Measurements from ENCODE around the gene FRAS1.

FRAS1 gene

DNA sequence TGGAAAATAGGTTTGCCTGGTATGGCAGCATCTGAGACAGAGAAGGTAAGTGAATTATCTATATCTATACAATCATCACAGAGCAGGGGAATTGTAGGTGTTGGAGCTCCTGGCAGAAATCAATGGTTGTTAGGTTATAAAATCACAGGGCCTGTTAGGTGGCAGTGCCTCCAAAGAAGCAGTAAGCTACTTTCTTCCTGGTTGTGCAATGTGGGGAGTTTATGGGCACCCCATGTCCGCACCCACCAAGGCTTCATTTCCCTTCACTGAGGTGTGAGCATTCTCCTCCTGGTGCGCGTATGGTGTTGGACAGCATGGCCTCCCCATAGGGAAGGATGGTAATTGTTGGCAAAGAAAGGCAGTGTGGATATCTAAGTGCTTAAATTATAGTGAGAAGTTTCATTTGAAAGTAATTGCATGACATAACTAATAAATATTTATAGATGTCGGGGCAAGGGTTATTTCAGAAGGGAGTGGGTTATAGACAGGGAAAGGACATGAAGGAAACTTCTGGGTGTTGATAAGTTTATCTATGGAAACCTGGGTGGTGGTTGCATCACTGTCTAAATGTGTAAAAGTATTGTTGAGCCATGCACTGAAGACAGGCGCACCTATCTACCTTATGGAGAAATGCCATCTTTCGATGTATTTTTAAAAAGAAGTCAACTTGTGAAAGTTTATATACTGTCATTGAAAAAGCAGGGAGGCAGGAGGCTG, 153.7 kb downstream of the FRAS1 start:
- Mint-ChIP-seq H3K36me3 (ENCODE audit: low read depth) (no peaks in the 10 kb centered on the region), H3K27me3 (no peaks in the 10 kb centered on the region), H3K4me1 (ENCODE audit: low read depth) (no peaks in the 10 kb centered on the region), H3K4me3 (no peak overlapping the region), H3K27ac (no peak overlapping the region), H3K9me3 (no peaks in the 10 kb centered on the region)
- intact Hi-C loops (cut with micrococcal nuclease): no loop called here

DNA sequence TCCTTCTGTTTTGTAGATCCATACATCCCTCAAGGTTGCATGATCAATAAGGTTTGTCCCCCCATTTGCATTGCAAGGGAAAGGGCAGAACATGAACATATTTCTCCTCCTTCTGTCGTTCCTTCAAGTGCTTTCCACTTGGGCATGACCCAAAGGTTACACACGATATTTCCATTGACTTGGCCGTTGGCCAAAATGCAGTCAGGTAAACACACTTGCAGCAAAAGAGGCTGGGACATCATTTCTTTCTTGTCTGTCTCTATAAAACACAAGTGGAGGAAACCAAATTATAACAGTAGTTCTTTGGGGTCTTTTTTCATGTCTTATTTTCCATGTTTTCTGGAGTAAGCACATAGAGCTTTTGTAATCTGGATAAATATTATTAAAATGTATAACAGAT, 156.1 kb downstream of the FRAS1 start:
- H3K9me3 Mint-ChIP-seq: no peaks in the 10 kb centered on the region
- no peaks in the 10 kb centered on the region for H3K4me1 Mint-ChIP-seq (ENCODE audit: low read depth)
- H3K27ac Mint-ChIP-seq: no peak overlapping the region
- intact Hi-C loops (cut with micrococcal nuclease): no loop called here
- H3K36me3 Mint-ChIP-seq (ENCODE audit: low read depth): no peaks in the 10 kb centered on the region
- H3K4me3 Mint-ChIP-seq: no peak overlapping the region
- H3K27me3 Mint-ChIP-seq: no peaks in the 10 kb centered on the region

DNA sequence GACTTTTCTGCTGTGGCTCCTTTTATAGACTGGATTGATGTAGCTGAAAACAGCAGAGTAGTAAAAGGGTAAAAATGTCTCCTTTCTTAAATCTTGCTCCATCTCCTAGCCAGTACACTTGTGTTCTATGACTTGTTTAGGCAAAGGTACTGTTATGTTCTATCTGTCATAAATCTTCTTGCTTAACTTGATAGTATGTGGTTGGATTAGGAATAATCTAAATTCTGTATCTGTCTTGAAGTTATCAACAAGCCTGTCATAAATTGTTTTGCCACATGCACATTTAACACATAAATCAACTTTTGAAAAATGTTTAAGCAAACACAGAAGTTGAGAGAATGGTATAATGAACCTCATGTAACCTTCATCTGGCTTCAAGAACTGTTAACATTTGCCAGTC, 157.0 kb downstream of the FRAS1 start:
- Mint-ChIP-seq H3K36me3 (ENCODE audit: low read depth) (no peaks in the 10 kb centered on the region), H3K9me3 (no peaks in the 10 kb centered on the region), H3K4me1 (ENCODE audit: low read depth) (no peaks in the 10 kb centered on the region), H3K27me3 (no peaks in the 10 kb centered on the region), H3K27ac (no peak overlapping the region), H3K4me3 (no peak overlapping the region)
- intact Hi-C loops (cut with micrococcal nuclease): no loop called here

DNA sequence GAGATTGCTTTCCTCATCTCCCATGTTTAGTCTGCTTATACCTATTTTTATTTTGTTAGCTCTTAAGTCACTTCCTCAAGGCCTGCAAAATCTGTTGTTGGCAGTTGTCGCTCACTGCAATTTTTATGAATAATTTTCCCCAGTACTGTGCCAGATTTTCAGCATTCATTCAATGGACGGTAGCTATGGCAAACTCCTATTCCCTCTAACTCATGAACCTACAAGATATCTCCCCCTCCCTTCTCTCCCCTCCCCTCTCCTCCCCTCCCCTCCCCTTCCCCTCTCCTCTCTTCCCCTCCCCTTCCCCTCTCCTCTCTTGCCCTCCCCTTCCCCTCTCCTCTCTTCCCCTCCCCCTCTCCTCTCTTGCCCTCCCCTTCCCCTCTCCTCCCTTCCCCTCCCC, 160.4 kb downstream of the FRAS1 start:
- Mint-ChIP-seq H3K27me3 (no peaks in the 10 kb centered on the region), H3K9me3 (no peaks in the 10 kb centered on the region), H3K4me1 (ENCODE audit: low read depth) (no peaks in the 10 kb centered on the region), H3K4me3 (no peak overlapping the region), H3K27ac (no peak overlapping the region), H3K36me3 (ENCODE audit: low read depth) (no peaks in the 10 kb centered on the region)
- intact Hi-C loops (cut with micrococcal nuclease): no loop called here

DNA sequence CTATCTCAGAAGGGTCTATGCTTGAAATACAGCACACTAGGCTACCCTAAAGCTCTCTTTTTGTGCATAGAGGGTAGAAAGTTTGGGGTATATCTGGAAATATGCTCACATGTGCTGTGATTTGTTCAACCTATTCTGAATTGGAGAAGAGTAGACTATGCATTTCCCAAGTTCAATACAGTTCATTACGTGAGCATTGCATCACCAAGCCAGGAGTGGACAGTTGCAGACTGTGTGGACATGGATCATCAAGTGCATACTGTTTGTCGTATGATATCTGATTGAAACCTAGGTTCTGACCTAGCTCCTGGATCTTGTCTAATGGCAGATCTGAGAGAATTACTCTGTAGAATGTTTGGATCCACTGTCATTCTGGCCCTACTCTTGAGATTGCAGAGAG, 161.1 kb downstream of the FRAS1 start:
- no peaks in the 10 kb centered on the region for H3K9me3 Mint-ChIP-seq
- no peak overlapping the region for H3K27ac Mint-ChIP-seq
- H3K4me1 Mint-ChIP-seq (ENCODE audit: low read depth): no peaks in the 10 kb centered on the region
- H3K4me3 Mint-ChIP-seq: no peak overlapping the region
- intact Hi-C loops (cut with micrococcal nuclease): no loop called here
- no peaks in the 10 kb centered on the region for H3K36me3 Mint-ChIP-seq (ENCODE audit: low read depth)
- H3K27me3 Mint-ChIP-seq: peaks cover 1% of the 10 kb centered on the region

DNA sequence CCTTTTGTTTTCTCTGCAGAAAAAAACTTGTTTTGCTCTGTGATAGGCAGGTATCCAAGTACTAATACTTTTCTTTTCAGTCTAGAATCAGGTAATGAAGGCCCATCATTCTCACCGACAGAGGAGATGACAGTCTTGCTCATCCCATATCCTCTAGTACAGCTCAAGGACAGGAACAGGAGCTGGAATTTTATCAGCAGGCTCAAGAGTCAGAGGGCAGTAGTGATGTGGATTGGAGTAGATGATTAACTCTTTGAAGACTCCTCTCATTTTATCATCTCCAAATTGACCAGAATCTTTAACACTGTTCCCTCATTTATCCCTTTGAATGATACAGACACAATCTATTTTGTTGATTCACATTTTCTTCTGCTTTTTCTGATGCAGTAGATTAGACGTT, 162.7 kb downstream of the FRAS1 start:
- Mint-ChIP-seq H3K36me3 (ENCODE audit: low read depth) (no peaks in the 10 kb centered on the region), H3K9me3 (no peaks in the 10 kb centered on the region), H3K4me1 (ENCODE audit: low read depth) (no peaks in the 10 kb centered on the region), H3K27me3 (peaks cover 1% of the 10 kb centered on the region), H3K4me3 (no peak overlapping the region), H3K27ac (no peak overlapping the region)
- intact Hi-C loops (cut with micrococcal nuclease): no loop called here

DNA sequence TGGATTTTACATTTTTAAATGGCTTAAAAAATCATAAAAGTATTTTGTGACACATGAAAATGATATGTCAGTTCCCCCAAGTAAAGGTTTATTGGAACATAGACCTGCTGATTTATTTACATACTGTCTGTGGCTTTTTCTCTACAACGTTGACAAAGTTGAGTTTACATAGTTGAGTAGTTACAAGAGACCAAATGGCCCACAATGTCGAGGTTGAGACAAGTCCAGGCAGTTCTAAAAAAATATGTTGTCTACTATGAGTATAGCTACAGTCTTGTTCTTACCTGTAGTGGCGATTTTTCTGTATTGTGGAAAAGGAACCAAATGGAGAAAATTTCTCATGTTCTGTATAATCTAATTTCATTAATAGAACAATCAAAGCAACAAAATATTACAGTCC, 163.2 kb downstream of the FRAS1 start:
- intact Hi-C loops (cut with micrococcal nuclease): no loop called here
- H3K27ac Mint-ChIP-seq: no peak overlapping the region
- H3K27me3 Mint-ChIP-seq: peaks cover 1% of the 10 kb centered on the region
- no peaks in the 10 kb centered on the region for H3K4me1 Mint-ChIP-seq (ENCODE audit: low read depth)
- no peak overlapping the region for H3K4me3 Mint-ChIP-seq
- H3K36me3 Mint-ChIP-seq (ENCODE audit: low read depth): no peaks in the 10 kb centered on the region
- no peaks in the 10 kb centered on the region for H3K9me3 Mint-ChIP-seq

DNA sequence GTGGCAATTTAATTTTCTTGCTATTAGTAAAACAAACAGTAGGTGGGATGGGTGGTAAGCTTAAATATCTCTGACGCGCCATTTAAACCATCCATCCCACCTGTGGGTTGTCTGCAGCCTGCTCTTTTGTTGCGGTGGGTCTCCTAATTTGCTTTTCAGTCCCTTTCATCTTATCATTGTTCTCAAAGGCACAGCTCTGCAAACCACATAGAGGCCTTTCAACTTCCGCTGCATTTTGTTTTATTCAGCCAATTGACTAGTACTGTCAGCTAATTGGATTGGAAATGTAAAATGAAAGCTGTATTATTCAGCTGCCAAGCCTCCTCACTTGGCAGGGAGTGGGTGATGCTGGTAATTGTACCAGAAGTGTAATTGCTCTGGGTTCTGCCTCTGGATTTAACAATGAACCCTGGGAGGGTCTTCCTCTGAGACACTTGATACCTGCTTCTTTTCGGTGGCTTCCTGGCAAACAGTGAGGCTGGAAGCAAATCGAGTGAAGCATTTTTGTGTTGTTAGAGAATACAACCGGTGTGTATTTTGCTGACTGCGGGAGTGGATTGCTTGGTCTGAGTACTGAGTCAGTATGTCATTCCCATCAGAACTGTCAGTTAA, 165.6 kb downstream of the FRAS1 start:
- H3K9me3 Mint-ChIP-seq: peaks cover 16% of the 10 kb centered on the region
- intact Hi-C loops (cut with micrococcal nuclease): no loop called here

DNA sequence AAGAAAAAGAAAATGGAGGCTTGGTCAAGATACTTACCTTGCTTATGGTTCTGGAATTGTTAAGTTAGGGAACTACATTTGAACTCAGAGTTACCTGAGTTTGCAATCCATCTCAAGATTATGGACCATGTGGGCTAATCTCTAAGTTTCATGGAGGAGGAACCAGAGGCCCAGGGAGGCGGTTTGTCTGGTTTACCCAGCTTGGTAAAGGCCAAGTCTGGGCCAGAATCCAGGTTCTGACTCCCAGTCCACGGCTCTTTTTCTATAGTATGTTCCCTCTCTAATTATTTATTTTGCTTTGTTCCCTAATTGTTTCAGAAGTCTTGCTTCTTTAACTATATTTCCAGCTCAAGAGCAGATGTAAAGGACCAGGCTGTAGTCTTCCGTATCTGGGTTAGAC, 168.1 kb downstream of the FRAS1 start:
- Mint-ChIP-seq H3K4me3 (no peak overlapping the region), H3K36me3 (ENCODE audit: low read depth) (no peaks in the 10 kb centered on the region), H3K9me3 (peaks cover 16% of the 10 kb centered on the region), H3K27ac (no peak overlapping the region), H3K27me3 (peaks cover 1% of the 10 kb centered on the region), H3K4me1 (ENCODE audit: low read depth) (no peaks in the 10 kb centered on the region)
- intact Hi-C loops (cut with micrococcal nuclease): no loop called here

More for the DNA sequence above, 165.6 kb downstream of the FRAS1 start:
- H3K4me1 Mint-ChIP-seq (ENCODE audit: low read depth): no peaks in the 10 kb centered on the region
- H3K27ac Mint-ChIP-seq: no peak overlapping the region
- H3K36me3 Mint-ChIP-seq (ENCODE audit: low read depth): no peaks in the 10 kb centered on the region
- H3K27me3 Mint-ChIP-seq: peaks cover 1% of the 10 kb centered on the region
- H3K4me3 Mint-ChIP-seq: no peak overlapping the region

DNA sequence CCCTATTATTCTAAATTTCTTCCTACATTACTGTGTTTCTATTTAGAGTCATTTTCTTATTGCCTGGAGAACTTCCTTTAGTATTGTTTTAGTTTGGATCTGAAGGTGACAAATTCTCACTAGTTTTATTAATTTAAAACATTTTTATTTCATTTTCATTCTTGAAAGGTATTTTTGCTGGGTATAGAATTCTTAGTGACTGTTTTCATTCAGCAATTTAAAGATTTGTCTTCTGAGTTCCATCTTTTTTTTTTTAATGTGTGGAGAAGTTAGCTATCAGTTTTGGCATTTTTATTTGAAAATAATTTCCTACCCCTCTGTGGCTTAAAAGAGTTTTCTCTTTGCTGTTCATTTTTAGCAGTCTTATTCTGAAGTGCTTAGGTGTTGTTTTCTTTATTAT, 169.2 kb downstream of the FRAS1 start:
- Mint-ChIP-seq H3K36me3 (ENCODE audit: low read depth) (no peaks in the 10 kb centered on the region), H3K9me3 (peaks cover 16% of the 10 kb centered on the region), H3K4me3 (no peak overlapping the region), H3K27ac (no peak overlapping the region), H3K4me1 (ENCODE audit: low read depth) (no peaks in the 10 kb centered on the region), H3K27me3 (peaks cover 1% of the 10 kb centered on the region)
- intact Hi-C loops (cut with micrococcal nuclease): no loop called here

DNA sequence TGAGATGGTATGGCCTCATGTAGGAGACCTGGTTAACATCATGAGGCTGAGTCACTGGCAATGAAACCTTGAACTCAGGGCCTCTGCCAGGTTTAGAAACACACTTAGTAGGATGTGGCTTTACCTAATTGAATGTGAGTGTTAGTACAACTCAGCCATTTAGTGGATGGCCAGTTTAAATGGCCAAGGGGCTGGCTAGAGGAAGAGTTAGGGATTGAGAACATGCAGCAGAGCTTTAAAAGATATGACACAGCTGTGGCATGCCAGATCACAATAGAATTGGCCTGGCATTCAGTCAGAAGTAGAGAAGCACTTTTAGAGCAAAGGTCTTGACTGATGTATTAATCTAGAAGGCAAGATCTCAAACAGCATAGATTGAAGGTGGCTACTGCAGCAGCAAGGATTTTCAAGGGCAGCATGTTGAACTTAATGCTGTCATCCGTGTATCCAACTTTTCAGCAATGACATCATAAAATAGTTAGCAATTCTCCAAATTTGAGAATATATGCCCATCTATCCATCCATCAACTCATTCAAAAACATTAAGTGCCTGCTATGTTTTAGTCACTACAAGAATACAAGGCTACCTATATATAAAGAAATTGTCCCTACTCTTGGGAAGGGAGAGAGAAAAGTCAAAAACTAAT, 170.4 kb downstream of the FRAS1 start:
- H3K4me1 Mint-ChIP-seq (ENCODE audit: low read depth): no peaks in the 10 kb centered on the region
- H3K27me3 Mint-ChIP-seq: peaks cover 1% of the 10 kb centered on the region
- intact Hi-C loops (cut with micrococcal nuclease): no loop called here
- no peak overlapping the region for H3K4me3 Mint-ChIP-seq
- peaks cover 16% of the 10 kb centered on the region for H3K9me3 Mint-ChIP-seq
- no peak overlapping the region for H3K27ac Mint-ChIP-seq
- no peaks in the 10 kb centered on the region for H3K36me3 Mint-ChIP-seq (ENCODE audit: low read depth)

DNA sequence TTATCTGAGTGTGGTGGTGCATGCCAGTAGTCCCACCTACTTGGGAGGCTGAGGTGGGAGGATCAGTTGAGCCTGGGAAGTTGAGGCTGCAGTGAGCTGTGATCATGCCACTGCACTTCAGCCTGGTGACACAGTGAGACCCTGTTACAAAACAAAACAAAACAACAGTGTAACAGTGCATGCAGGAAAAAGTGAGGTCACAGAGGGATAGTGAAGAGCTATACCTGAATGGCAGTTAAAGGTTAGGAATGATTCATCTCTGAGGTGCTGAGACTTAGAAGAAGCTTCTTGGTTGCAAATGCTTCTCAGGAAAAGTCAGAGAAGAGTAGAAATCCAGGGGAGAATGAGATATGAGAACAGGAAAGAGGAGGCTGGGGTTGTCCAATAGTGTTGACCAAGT, 178.7 kb downstream of the FRAS1 start:
- H3K27me3 Mint-ChIP-seq: no peaks in the 10 kb centered on the region
- H3K9me3 Mint-ChIP-seq: no peaks in the 10 kb centered on the region

DNA sequence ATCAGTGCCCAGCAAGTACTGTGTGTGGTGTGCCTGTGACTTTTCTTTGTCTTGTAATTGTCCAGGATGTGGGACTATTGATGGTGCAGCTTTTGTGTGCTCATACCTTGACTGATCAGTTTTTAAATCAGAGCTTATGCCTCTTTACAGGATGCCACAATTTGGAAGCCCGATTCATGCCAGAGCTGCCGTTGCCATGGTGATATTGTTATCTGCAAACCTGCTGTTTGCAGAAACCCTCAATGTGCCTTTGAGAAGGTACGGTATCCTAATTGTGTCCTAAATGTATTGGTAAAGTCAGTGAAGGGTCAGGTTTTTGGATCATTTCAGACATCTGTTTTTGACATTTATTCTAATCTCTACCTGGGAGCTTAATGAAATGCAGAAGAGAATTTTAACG, 180.2 kb downstream of the FRAS1 start:
- no peak overlapping the region for H3K4me3 Mint-ChIP-seq
- H3K9me3 Mint-ChIP-seq: no peaks in the 10 kb centered on the region
- no peaks in the 10 kb centered on the region for H3K4me1 Mint-ChIP-seq (ENCODE audit: low read depth)
- H3K27me3 Mint-ChIP-seq: no peaks in the 10 kb centered on the region
- no peaks in the 10 kb centered on the region for H3K36me3 Mint-ChIP-seq (ENCODE audit: low read depth)
- intact Hi-C loops (cut with micrococcal nuclease): no loop called here
- H3K27ac Mint-ChIP-seq: no peak overlapping the region

More for the DNA sequence above, 178.7 kb downstream of the FRAS1 start:
- H3K36me3 Mint-ChIP-seq (ENCODE audit: low read depth): no peaks in the 10 kb centered on the region
- H3K4me1 Mint-ChIP-seq (ENCODE audit: low read depth): no peaks in the 10 kb centered on the region
- intact Hi-C loops (cut with micrococcal nuclease): no loop called here
- H3K4me3 Mint-ChIP-seq: no peak overlapping the region
- H3K27ac Mint-ChIP-seq: no peak overlapping the region

DNA sequence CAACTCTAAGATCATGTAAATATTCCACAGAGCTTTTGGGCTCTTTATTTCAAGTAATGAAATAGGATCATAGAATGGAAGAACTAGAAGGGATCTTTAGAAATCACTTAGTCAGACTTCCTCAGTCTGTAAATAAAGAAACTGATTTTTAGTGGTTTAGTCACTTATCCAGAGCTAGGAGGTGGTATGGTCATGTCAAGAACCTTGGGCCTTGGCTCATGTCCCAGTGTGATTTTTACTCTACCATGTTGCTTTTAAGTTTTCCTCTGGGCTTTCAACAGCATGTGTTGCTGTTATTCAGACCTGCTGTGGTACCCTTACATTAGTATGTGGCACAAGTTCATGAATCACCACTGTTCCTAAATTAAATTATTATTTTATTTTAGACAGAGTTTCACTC, 184.9 kb downstream of the FRAS1 start:
- no peaks in the 10 kb centered on the region for H3K27me3 Mint-ChIP-seq
- H3K27ac Mint-ChIP-seq: no peak overlapping the region
- intact Hi-C loops (cut with micrococcal nuclease): no loop called here
- no peaks in the 10 kb centered on the region for H3K36me3 Mint-ChIP-seq (ENCODE audit: low read depth)
- no peaks in the 10 kb centered on the region for H3K9me3 Mint-ChIP-seq
- no peaks in the 10 kb centered on the region for H3K4me1 Mint-ChIP-seq (ENCODE audit: low read depth)
- no peak overlapping the region for H3K4me3 Mint-ChIP-seq

Measured in dendritic cell treated with granulocyte-macrophage colony-stimulating factor and Interleukin-4, amounts not matched to agents 40 ng/mL and 50 ng/mL, for 4 days (primary cell).